HCT116 (cell line): ENCODE data around the gene NCLN. TPM values are rescaled to one million over a fixed set of nuclear protein-coding genes. Genes with fewer than 3 reads are reported as not detected.

ENCODE experiments used
- ATAC-seq: fragments of 200-7000 bp; cut with Tn5 transposase; 2 replicates; pipeline ENCODE4 v1.9.1; 2020; ENCODE audit warnings: mild to moderate bottlenecking, moderate library complexity
- BruUV-seq: library from RNA; stranded (reverse); fragments of 400-500 nt; replicated peaks from 2 replicates; lab custom pipeline; 2021; lab: Mats Ljungman, UMichigan
- CTCF ChIA-PET: fragments of 300-600 bp; sonication (Branson Sonifier 250); formaldehyde crosslinking; loops from one replicate; lab custom pipeline; 2021; ENCODE audit warnings: antibody characterized with exemption; lab: Charles Lee
- POLR2A ChIA-PET: fragments of 300-600, 350-600 bp; sonication (Branson Sonifier 250); formaldehyde crosslinking; loops from one replicate; lab custom pipeline; 2021; ENCODE audit warnings: antibody characterized with exemption; lab: Charles Lee
- RAD21 ChIA-PET, 2 experiments: fragments of 300-600 bp; sonication (Branson Sonifier 250); formaldehyde crosslinking; loops; one replicate each; lab custom pipeline; 2023; ENCODE audit warnings: low total read pairs in 2 of 2; ENCODE audit not compliant: uncharacterized antibody in 2 of 2, unreplicated experiment in 2 of 2, low non-redundant PET in 1 of 2; lab: Charles Lee
- DNase-seq: peaks from one replicate; pipeline ENCODE4 v3.0.0-alpha.2; 2010; ENCODE audit warnings: low read depth, low spot score
- H2AFZ ChIP-seq: fragments of 200-600 bp; shearing (Covaris generic), sonication (generic); 2 replicates; pipeline ENCODE4 v1.6.1; 2017; ENCODE audit warnings: low read depth, mixed run types, mixed read lengths, antibody characterized with exemption, low read length; ENCODE audit not compliant: poor library complexity, severe bottlenecking
- H3K27ac ChIP-seq: 2 replicates; pipeline ENCODE4 v1.5.1; 2012; ENCODE audit warnings: low read depth, low read length
- H3K27me3 ChIP-seq: fragments of 200-600 bp; sonication (generic); 2 replicates; pipeline ENCODE4 v1.6.1; 2016; ENCODE audit warnings: mixed run types, low read length, mixed read lengths; ENCODE audit not compliant: insufficient read depth
- H3K36me3 ChIP-seq, 2 experiments: fragments of 200-500 bp in 1 of 2; fragments of 200-600 bp in 1 of 2; sonication (Bioruptor generic) in 1 of 2; sonication (generic) in 1 of 2; 2 replicates each; pipeline versions ENCODE4 v1.5.1 to v1.6.1; 2014 to 2016; ENCODE audit warnings: low read length in 2 of 2, inconsistent platforms in 1 of 2, mixed read lengths in 1 of 2, mixed run types in 1 of 2; ENCODE audit not compliant: insufficient read depth in 2 of 2, control insufficient read depth in 1 of 2
- H3K4me1 ChIP-seq, 2 experiments: fragments of 200-600 bp in 1 of 2; sonication (generic) in 1 of 2; 2 replicates each; pipeline versions ENCODE4 v1.5.1 to v1.6.1; 2012 to 2017; ENCODE audit warnings: low read length in 2 of 2, inconsistent platforms in 1 of 2, mild to moderate bottlenecking in 1 of 2, mixed read lengths in 1 of 2, mixed run types in 1 of 2, moderate library complexity in 1 of 2; ENCODE audit not compliant: insufficient read depth in 2 of 2, control insufficient read depth in 1 of 2
- H3K4me2 ChIP-seq: fragments of 200-600 bp; sonication (generic); 2 replicates; pipeline ENCODE4 v1.6.1; 2017; ENCODE audit warnings: mixed run types, low read length, mixed read lengths
- H3K4me3 ChIP-seq, 2 experiments: fragments of 200-600 bp in 1 of 2; sonication (generic) in 1 of 2; replicated peaks in 1 of 2; 2 replicates each; pipeline ENCODE4 v1.5.1; 2011 to 2016; ENCODE audit warnings: low read length in 2 of 2, control low read depth in 1 of 2, low read depth in 1 of 2, mild to moderate bottlenecking in 1 of 2, mixed read lengths in 1 of 2, mixed run types in 1 of 2
- H3K79me2 ChIP-seq: fragments of 200-600 bp; sonication (generic); 2 replicates; pipeline ENCODE4 v1.6.1; 2017; ENCODE audit warnings: mild to moderate bottlenecking, mixed run types, low read length, moderate library complexity, mixed read lengths; ENCODE audit not compliant: insufficient read depth
- H3K9ac ChIP-seq: fragments of 200-600 bp; sonication (generic); 2 replicates; pipeline ENCODE4 v1.6.1; 2016; ENCODE audit warnings: low read length, mixed read lengths
- H3K9me2 ChIP-seq: fragments of 200-600 bp; sonication (generic), shearing (Covaris generic); 2 replicates; pipeline ENCODE4 v1.6.1; 2017; ENCODE audit warnings: mixed run types, mild to moderate bottlenecking, moderate library complexity; ENCODE audit not compliant: insufficient read depth
- H3K9me3 ChIP-seq, 2 experiments: fragments of 200-500 bp in 1 of 2; fragments of 200-600 bp in 1 of 2; sonication (Bioruptor generic) in 1 of 2; sonication (generic) in 1 of 2; 2 replicates each; pipeline ENCODE4 v1.6.1; 2014 to 2017; ENCODE audit warnings: low read length in 2 of 2, mixed read lengths in 2 of 2, inconsistent platforms in 1 of 2, low read depth in 1 of 2, mild to moderate bottlenecking in 1 of 2, mixed run types in 1 of 2, moderate library complexity in 1 of 2; ENCODE audit not compliant: control insufficient read depth in 1 of 2, insufficient read depth in 1 of 2
- H4K20me1 ChIP-seq: fragments of 200-600 bp; sonication (generic), shearing (Covaris generic); 2 replicates; pipeline ENCODE4 v1.6.1; 2017; ENCODE audit warnings: mixed run types, mild to moderate bottlenecking, moderate library complexity; ENCODE audit not compliant: insufficient read depth
- CBX3 ChIP-seq: IDR thresholded peaks from 2 replicates; pipeline ENCODE4 v1.6.1; 2012; ENCODE audit warnings: low read depth
- CEBPB ChIP-seq: IDR thresholded peaks from 2 replicates; pipeline ENCODE4 v1.6.1; 2012; ENCODE audit warnings: low read depth
- EZH2 ChIP-seq: fragments of 200-600 bp; sonication (generic); IDR thresholded peaks from 2 replicates; pipeline ENCODE4 v1.6.1; 2017; ENCODE audit warnings: antibody characterized with exemption, mixed run types
- EZH2phosphoT487 ChIP-seq: fragments of 200-600 bp; IDR thresholded peaks from 2 replicates; pipeline ENCODE4 v1.6.1; 2018; ENCODE audit warnings: antibody characterized with exemption, borderline replicate concordance
- JUND ChIP-seq: IDR thresholded peaks from 2 replicates; pipeline ENCODE4 v1.6.1; 2012
- POLR2A ChIP-seq: IDR thresholded peaks from 2 replicates; pipeline ENCODE4 v1.7.0; 2011; ENCODE audit warnings: borderline replicate concordance; ENCODE audit not compliant: insufficient read depth, insufficient read length; ENCODE audit errors: extremely low read depth
- SIN3A ChIP-seq: IDR thresholded peaks from 2 replicates; pipeline ENCODE4 v1.6.1; 2012; ENCODE audit warnings: low read depth
- ZFX ChIP-seq: fragments of 450-650 bp; IDR thresholded peaks from 2 replicates; pipeline ENCODE4 v1.6.1; 2017
- intact Hi-C: fragments of 100-400 bp; cut with micrococcal nuclease; formaldehyde crosslinking; loops from 2 replicates; pipeline ENCODE4 v1.10.0; 2022
- total RNA-seq: library from RNA; stranded (reverse); gene quantifications from one replicate; pipeline ENCODE4 v1.2.1, GENCODE V29; 2021; ENCODE audit not compliant: unreplicated experiment
- TF ChIP-seq, protein P1 (sequence below): IDR thresholded peaks from 2 replicates; pipeline ENCODE4 v1.6.1; 2011; ENCODE audit warnings: mild to moderate bottlenecking, low read length, moderate library complexity; ENCODE audit not compliant: insufficient replicate concordance; ENCODE audit errors: extremely low read depth
- TF ChIP-seq, protein P2 (sequence below): IDR thresholded peaks from 2 replicates; pipeline ENCODE4 v1.6.1; 2012

NCLN gene
- total RNA-seq, 1 experiment from 2014 or later = 119 TPM

DNA sequence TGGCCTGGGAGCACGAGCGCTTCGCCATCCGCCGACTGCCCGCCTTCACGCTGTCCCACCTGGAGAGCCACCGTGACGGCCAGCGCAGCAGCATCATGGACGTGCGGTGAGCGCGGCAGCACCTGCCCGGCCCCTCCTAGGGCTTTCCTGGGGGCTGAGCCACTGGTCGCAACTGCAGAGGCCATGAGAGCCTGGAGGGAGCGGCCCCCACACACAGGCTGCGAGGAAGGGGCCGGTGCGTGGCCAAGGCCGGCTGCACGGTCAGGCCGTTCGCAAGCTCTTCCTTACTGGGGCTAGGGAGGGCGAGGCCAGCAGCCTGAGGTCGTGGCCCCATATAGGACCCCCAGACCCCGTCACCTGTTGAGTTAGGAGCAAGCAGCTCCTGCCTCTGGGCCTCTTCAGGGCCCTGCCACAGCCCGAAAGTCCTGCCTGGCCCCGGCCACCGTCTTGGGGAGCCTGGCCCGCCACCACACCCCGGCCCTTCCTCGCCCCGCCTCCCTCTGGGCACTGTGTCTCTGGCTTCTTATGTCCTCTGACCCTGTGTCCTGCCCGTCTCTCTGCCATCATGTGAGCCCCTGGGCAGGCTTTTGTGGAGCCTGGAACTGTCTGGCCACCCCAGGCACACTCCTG, 19.0 kb downstream of the NCLN start:
- no peaks in the 10 kb centered on the region for H3K79me2 ChIP-seq
- no peak overlapping the region for H3K4me3 ChIP-seq
- DNase-seq = no peak
- ChIA-PET CTCF (no interaction called here), POLR2A (no interaction called here), RAD21 (no interaction called here)
- no TSS peak for BruUV-seq
- intact Hi-C loops = no loop called here
- H3K9me3 ChIP-seq = no peaks in the 10 kb centered on the region
- TF ChIP-seq SIN3A (no peak), ZFX (no peak), JUND (no peak), EZH2 (no peak), CEBPB (no peak), CBX3 (no peak), EZH2phosphoT487 (no peak), POLR2A (no peak)
- TF ChIP-seq, protein P1, sequence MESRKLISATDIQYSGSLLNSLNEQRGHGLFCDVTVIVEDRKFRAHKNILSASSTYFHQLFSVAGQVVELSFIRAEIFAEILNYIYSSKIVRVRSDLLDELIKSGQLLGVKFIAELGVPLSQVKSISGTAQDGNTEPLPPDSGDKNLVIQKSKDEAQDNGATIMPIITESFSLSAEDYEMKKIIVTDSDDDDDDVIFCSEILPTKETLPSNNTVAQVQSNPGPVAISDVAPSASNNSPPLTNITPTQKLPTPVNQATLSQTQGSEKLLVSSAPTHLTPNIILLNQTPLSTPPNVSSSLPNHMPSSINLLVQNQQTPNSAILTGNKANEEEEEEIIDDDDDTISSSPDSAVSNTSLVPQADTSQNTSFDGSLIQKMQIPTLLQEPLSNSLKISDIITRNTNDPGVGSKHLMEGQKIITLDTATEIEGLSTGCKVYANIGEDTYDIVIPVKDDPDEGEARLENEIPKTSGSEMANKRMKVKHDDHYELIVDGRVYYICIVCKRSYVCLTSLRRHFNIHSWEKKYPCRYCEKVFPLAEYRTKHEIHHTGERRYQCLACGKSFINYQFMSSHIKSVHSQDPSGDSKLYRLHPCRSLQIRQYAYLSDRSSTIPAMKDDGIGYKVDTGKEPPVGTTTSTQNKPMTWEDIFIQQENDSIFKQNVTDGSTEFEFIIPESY = no peak
- TF ChIP-seq, protein P2, sequence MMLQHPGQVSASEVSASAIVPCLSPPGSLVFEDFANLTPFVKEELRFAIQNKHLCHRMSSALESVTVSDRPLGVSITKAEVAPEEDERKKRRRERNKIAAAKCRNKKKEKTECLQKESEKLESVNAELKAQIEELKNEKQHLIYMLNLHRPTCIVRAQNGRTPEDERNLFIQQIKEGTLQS = no peak
- H3K4me1 ChIP-seq = no peaks in the 10 kb centered on the region
- no peaks in the 10 kb centered on the region for H3K9me2 ChIP-seq
- no peak overlapping the region for H2AFZ ChIP-seq
- no peak overlapping the region for H3K4me2 ChIP-seq
- no peak overlapping the region for H3K9ac ChIP-seq
- peaks cover 14 to 27% of the 10 kb centered on the region in 2 experiments; a peak in 3 of 4 replicates for H3K36me3 ChIP-seq
- no peak overlapping the region; the same call in 1 of the 2 replicates for H3K27ac ChIP-seq
- ATAC-seq = no peak
- H3K27me3 ChIP-seq = no peaks in the 10 kb centered on the region
- no peaks in the 10 kb centered on the region for H4K20me1 ChIP-seq
